ENCODE results near the gene SIVA1. TPM values are rescaled to one million over a fixed set of nuclear protein-coding genes. Genes with fewer than 3 reads are reported as not detected.

Gene SIVA1
- total RNA-seq, 1 donor from 2014 or later = 47.0 TPM

DNA sequence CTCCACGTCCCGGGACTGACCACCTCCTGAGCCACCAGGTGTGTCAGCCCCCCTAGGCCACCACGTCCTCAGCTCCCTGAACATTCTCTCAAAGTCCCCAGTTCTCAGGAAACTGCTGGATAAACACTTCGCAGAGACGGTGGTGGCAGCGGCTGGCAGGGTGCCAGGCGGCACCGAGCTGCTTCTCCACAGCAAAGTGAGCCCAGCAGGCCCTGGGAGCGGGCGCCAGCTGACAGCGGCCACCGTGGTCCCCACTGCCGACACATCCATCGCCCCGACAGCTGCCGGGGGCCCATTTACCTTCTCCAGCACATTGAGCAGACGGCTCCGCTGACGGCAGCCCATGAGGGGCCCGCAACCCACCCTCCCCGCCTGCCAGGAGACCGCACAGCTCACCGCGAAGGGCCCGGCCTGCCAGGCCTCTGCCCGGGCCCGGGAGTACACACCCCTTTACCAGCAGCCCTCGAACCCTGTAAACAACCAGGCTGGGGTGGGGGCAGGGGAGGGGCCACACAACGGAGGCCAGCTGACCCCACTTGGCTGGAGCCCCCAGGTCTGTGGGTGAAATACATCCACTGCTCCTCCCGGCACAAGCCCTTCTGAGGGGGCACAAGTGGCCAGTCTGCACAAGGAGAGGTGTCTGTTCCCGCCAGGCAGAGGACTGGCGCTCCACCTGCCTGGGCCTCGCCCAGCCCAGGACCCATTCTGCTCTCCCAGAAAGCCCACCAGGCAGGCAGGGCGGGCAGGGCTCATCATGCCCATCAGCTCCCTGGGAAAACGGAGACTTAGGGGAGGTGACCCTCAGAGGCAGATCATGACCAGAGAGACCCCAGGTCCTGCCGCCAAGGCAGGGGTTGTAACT, 32.1 kb downstream of the SIVA1 start:
- H3K9me3 Mint-ChIP-seq (ENCODE audit: low read depth) = no peaks in the 10 kb centered on the region
- TF ChIP-seq, protein P1, sequence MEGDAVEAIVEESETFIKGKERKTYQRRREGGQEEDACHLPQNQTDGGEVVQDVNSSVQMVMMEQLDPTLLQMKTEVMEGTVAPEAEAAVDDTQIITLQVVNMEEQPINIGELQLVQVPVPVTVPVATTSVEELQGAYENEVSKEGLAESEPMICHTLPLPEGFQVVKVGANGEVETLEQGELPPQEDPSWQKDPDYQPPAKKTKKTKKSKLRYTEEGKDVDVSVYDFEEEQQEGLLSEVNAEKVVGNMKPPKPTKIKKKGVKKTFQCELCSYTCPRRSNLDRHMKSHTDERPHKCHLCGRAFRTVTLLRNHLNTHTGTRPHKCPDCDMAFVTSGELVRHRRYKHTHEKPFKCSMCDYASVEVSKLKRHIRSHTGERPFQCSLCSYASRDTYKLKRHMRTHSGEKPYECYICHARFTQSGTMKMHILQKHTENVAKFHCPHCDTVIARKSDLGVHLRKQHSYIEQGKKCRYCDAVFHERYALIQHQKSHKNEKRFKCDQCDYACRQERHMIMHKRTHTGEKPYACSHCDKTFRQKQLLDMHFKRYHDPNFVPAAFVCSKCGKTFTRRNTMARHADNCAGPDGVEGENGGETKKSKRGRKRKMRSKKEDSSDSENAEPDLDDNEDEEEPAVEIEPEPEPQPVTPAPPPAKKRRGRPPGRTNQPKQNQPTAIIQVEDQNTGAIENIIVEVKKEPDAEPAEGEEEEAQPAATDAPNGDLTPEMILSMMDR (IDR thresholded peaks at IDR 0.05) = no peak
- no peak for DNase-seq (ENCODE audit: low spot score)
- H3K27me3 Mint-ChIP-seq (ENCODE audit: low read depth) = no peaks in the 10 kb centered on the region
- H3K27ac Mint-ChIP-seq (ENCODE audit: unreplicated experiment) = no peak overlapping the region
- H3K36me3 Mint-ChIP-seq (ENCODE audit: low read depth) = no peaks in the 10 kb centered on the region
- no peak overlapping the region for H3K4me3 Mint-ChIP-seq (ENCODE audit: unreplicated experiment)
- no peaks in the 10 kb centered on the region for H3K4me1 Mint-ChIP-seq (ENCODE audit: low read depth)

DNA sequence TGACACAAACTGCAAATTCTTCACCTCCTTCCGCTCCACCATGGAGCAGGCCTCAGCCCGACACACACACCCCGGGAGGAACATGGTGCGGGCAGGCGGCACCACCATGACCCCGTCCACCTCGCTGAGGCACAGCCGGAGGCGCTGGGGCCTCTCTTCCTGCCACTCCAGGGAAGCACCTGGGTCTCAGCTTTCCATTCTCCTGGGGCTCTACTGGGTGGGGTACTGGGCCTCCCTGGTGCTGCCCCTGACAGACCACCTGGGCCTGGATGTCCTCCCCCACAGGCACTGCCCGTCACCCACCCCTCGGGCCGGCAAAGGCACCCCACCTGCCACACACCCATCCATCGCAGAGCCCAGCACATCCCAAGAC, 32.7 kb downstream of the SIVA1 start:
- Mint-ChIP-seq H3K4me1 (ENCODE audit: low read depth) (no peaks in the 10 kb centered on the region), H3K27me3 (ENCODE audit: low read depth) (no peaks in the 10 kb centered on the region), H3K4me3 (ENCODE audit: unreplicated experiment) (no peak overlapping the region), H3K9me3 (ENCODE audit: low read depth) (no peaks in the 10 kb centered on the region), H3K36me3 (ENCODE audit: low read depth) (no peaks in the 10 kb centered on the region), H3K27ac (ENCODE audit: unreplicated experiment) (no peak overlapping the region)
- TF ChIP-seq, protein P1 (IDR thresholded peaks at IDR 0.05) = no peak
- DNase-seq (ENCODE audit: low spot score) = no peak

DNA sequence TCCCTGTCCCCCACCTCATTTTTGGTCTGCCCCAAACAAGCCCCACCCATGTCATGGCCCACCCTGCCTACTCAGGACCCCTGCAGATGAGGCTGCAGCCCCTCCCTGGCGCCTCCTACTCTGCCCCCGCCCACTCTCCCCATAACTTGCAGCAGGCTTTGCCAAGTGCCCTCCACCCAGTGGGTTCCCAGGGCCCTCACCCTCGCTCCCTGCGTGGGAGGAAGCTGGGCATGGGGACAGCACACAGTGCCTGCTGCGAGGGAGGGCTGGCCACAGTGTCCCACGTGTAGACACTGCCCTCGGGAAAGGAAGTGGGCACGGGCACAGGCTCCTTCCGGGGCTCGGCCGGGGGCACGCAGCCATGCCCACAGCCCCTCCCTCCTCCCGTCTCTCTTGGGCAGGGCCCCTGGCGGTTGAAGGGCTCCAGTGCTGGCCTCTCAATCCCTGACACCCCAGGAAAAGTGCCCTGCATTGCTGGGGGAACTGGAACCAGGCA, 33.2 kb downstream of the SIVA1 start:
- Mint-ChIP-seq H3K27ac (ENCODE audit: unreplicated experiment) (no peak overlapping the region), H3K4me3 (ENCODE audit: unreplicated experiment) (no peak overlapping the region), H3K36me3 (ENCODE audit: low read depth) (no peaks in the 10 kb centered on the region), H3K9me3 (ENCODE audit: low read depth) (no peaks in the 10 kb centered on the region), H3K4me1 (ENCODE audit: low read depth) (no peaks in the 10 kb centered on the region), H3K27me3 (ENCODE audit: low read depth) (no peaks in the 10 kb centered on the region)
- TF ChIP-seq, protein P1 (IDR thresholded peaks at IDR 0.05) = no peak
- no peak for DNase-seq (ENCODE audit: low spot score)

DNA sequence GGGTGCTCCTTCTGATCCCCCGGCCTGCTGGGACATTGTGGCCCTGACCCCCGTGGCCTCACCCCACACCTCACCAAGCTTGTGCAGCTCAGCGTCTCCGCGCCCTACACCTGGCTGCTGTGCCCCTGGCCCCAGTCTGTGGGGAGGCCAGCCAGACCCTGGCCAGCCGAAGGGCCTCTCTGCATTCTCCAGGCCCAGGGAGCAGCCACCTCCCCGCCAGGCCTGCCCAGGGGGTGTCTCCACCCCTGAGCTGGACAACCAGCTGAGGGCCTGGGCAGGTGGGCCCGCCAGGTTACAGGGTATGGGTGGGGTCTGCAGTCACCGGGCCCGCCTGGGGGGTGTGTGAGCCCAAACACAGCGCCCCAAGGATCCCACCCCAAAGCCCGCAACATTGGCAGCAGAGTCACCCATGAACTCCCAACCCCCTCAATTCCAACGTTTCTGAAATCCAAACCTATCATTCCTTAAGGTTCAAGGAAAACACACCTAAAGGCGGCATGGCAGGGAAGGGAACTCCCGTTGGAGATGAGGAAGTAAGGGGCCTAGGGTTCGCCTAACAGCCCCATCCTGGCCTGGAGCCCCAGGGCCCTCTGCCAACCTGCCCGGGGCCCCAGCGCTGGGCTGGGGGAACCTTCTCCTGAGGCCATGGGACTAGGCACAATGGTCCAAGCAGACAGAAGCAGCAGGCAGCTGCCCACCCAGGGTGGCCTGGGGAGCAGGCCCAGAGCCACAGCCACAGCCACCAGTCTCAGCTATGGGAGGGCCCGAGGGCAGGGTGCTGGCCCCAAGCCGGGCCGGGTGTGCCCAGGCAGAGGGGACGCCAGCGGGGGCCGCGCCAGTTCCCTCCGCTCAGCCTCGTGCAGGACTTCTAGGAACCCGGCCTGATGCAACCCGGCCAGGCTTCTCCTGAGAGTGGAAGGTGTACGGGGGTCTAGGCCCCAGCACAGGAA, 34.1 kb downstream of the SIVA1 start:
- Mint-ChIP-seq H3K27me3 (ENCODE audit: low read depth) (no peaks in the 10 kb centered on the region), H3K4me1 (ENCODE audit: low read depth) (peaks cover 4% of the 10 kb centered on the region), H3K9me3 (ENCODE audit: low read depth) (no peaks in the 10 kb centered on the region), H3K4me3 (ENCODE audit: unreplicated experiment) (no peak overlapping the region), H3K36me3 (ENCODE audit: low read depth) (no peaks in the 10 kb centered on the region), H3K27ac (ENCODE audit: unreplicated experiment) (no peak overlapping the region)
- TF ChIP-seq, protein P1 (IDR thresholded peaks at IDR 0.05) = no peak
- DNase-seq (ENCODE audit: low spot score) = no peak

DNA sequence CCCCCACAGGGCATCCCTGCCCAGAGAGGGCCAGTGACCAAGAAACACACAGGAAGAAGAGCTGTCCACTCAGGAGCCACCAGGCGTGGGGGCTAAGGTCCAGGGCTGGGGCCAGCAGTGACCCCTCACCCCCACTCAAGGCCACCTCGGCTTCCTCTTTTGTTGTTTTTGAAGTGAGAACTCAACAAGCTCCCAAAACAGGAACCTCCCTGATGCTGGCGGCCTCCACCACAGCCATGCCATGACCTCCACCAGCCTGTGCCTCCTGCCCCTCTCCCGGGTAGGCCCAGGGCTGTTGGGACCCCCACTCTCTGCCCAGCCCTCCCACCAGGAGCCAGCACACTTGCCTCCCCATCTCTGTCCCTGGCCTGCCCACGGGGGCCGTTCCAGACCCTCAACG, 34.8 kb downstream of the SIVA1 start:
- no peaks in the 10 kb centered on the region for H3K36me3 Mint-ChIP-seq (ENCODE audit: low read depth)
- H3K27ac Mint-ChIP-seq (ENCODE audit: unreplicated experiment) = no peak overlapping the region
- DNase-seq (ENCODE audit: low spot score) = no peak
- H3K4me3 Mint-ChIP-seq (ENCODE audit: unreplicated experiment) = no peak overlapping the region
- H3K9me3 Mint-ChIP-seq (ENCODE audit: low read depth) = no peaks in the 10 kb centered on the region
- H3K4me1 Mint-ChIP-seq (ENCODE audit: low read depth) = peaks cover 10% of the 10 kb centered on the region
- TF ChIP-seq, protein P1 (IDR thresholded peaks at IDR 0.05) = no peak
- H3K27me3 Mint-ChIP-seq (ENCODE audit: low read depth) = no peaks in the 10 kb centered on the region
